HUES48 (cell line): ENCODE data around the gene SLC11A2.

Source experiments
- H3K27ac ChIP-seq: one replicate; pipeline ENCODE4 v1.7.0; 2013; ENCODE audit warnings: low read depth, low read length, inconsistent platforms
- H3K27me3 ChIP-seq: 2 replicates; pipeline ENCODE4 v1.6.1; 2013; ENCODE audit warnings: mild to moderate bottlenecking, low read length; ENCODE audit not compliant: control insufficient read depth, insufficient read depth
- H3K36me3 ChIP-seq: 2 replicates; pipeline ENCODE4 v1.6.1; 2013; ENCODE audit warnings: low read length; ENCODE audit not compliant: control insufficient read depth, insufficient read depth
- H3K4me1 ChIP-seq: 2 replicates; pipeline ENCODE4 v1.6.1; 2013; ENCODE audit warnings: mild to moderate bottlenecking, low read length; ENCODE audit not compliant: control insufficient read depth, insufficient read depth
- H3K4me3 ChIP-seq: 2 replicates; pipeline ENCODE4 v1.5.1; 2013; ENCODE audit warnings: mild to moderate bottlenecking, low read depth, low read length
- H3K9ac ChIP-seq: 2 replicates; pipeline ENCODE4 v1.6.1; 2013; ENCODE audit warnings: mild to moderate bottlenecking, low read depth, low read length, moderate library complexity
- H3K9me3 ChIP-seq: 2 replicates; pipeline ENCODE4 v1.6.1; 2013; ENCODE audit warnings: low read length; ENCODE audit not compliant: control insufficient read depth, insufficient read depth

SLC11A2 gene

DNA sequence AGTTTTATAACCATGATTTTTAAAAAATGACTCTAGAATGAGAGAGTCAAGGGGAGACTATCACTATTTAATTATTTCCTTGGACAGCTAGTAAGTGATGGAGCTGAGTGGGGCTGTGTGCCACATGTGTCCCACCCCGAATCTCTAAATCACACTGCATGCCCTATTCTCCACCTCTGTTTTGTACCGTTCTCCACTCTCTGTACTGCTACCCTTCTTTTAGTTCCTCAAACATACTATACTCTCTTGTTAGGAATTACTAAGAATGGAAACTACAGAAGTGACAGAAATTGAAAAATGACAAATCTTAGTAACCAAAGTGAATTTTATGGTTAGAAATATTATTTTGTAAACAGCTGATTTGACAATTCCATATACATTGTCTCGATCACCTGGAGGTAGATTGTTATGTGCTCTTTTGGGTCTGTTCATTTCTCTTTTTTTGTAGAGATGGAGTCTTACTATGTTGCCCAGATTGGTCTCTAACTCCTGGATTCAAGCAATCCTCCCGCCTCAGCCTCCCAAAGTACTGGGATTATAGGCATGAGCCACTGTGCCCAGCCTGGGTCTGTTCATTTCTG is 35.9 kb downstream of the SLC11A2 start:
- Histone ChIP-seq H3K27me3 (no peaks in the 10 kb centered on the region), H3K36me3 (peaks cover 86% of the 10 kb centered on the region), H3K9me3 (no peaks in the 10 kb centered on the region), H3K9ac (no peak overlapping the region), H3K27ac (no peak overlapping the region), H3K4me1 (no peaks in the 10 kb centered on the region), H3K4me3 (no peak overlapping the region)

DNA sequence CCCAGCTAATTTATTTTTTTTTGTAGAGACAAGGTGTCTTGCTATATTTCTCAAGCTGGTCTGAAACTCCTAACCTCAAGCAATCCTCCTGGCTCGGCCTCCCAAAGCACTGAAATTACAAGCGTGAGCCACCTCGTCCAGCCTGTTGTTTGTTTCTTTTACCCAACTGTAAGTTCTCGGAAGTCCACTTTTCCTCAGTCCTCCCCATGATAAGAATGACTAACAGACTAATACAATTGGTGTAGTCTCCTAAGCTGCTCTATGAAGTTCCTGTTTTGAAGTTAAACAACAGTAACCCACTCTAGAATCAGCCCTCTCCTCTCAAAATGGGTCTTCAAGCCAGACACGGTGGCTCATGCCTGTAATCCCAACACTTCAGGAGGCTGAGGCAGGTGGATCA is 37.3 kb downstream of the SLC11A2 start:
- H3K36me3 ChIP-seq: peaks cover 74% of the 10 kb centered on the region

DNA sequence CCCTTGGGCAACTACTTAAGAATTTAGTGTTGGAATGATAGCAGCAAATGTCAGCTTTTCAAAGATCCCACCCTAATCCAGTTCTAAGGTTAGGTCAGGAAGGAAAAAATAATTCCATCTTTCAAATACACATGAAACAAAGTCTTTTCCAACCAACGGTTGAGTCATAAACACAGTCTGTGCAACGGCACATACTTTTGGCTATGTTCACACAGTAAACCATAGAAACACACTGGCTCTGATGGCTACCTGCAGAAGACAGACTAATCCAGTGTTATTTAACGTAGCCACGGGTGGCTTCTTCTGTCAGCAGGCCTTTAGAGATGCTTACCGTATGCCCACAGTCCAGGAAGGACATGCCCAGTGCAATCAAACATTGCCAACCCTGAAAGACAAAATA is 38.1 kb downstream of the SLC11A2 start:
- Histone ChIP-seq H3K4me1 (no peaks in the 10 kb centered on the region), H3K27me3 (no peaks in the 10 kb centered on the region), H3K9ac (no peak overlapping the region), H3K27ac (no peak overlapping the region), H3K36me3 (peaks cover 68% of the 10 kb centered on the region), H3K9me3 (no peaks in the 10 kb centered on the region), H3K4me3 (no peak overlapping the region)

More for the DNA sequence above, 37.3 kb downstream of the SLC11A2 start:
- Histone ChIP-seq H3K27ac (no peak overlapping the region), H3K27me3 (no peaks in the 10 kb centered on the region), H3K9ac (no peak overlapping the region), H3K4me3 (no peak overlapping the region), H3K9me3 (no peaks in the 10 kb centered on the region), H3K4me1 (no peaks in the 10 kb centered on the region)

DNA sequence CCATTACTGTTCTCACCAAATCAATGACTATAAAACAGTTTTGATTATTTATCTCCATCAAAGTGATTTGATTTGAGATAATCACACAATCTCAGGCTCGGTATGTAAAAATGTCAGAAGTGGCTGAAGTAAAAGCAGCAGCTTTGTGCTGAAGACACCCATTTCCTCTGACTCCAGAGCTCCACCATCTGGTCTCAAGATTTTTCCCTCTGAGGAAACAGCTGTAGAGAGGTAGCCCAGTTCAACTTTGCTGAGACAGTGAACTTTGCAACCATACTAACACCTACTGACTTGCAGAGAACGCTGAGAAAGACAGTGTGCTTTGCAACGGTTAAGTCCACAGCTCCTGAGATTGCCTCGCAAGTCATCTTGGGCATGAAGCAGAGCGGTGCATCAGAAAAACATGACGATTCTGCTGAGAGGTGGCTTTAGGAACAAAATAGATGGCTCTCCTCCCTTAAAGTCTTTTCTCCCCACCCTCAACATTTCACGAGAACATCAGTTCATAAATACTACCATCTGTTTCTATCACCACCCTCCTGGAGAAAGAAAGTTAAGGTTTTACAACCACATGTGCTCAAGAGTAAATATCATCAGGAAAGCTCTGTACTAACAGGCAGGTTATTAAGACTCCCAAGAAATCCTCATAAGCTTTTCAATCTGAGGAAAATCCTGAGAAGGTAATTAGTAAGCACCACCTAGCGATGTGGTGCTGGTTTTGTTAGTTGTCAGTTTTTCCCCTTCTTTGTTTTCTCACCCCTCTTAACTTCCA is 39.0 kb downstream of the SLC11A2 start:
- Histone ChIP-seq H3K27me3 (no peaks in the 10 kb centered on the region), H3K36me3 (peaks cover 61% of the 10 kb centered on the region), H3K27ac (peak overlapping the region; percentile 26), H3K4me1 (no peaks in the 10 kb centered on the region), H3K9me3 (no peaks in the 10 kb centered on the region), H3K4me3 (no peak overlapping the region), H3K9ac (no peak overlapping the region)

DNA sequence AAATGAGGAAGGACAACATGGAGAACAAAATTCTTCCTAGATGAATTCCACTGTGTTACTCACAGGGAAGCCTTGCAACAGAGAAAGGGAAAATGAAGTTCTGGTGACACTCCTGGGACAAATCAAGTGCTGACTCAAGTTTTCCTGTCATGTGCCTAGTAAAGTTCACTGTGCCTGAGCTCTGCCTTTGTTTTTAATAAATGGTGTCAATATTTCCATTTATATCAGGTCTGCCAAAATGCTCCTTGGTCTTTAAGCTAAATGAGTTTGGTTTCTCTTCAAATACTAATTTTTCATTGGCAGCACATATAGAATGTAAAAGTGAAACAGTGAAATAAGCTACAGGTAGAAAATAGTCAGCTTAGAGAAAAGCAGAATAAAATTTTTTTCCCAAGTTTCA is 40.9 kb downstream of the SLC11A2 start:
- H3K27ac ChIP-seq: no peak overlapping the region
- H3K27me3 ChIP-seq: no peaks in the 10 kb centered on the region
- H3K9ac ChIP-seq: no peak overlapping the region
- no peaks in the 10 kb centered on the region for H3K9me3 ChIP-seq
- H3K4me1 ChIP-seq: 0 out of 2 replicates have a peak, but pooled peaks cover 3% of the 10 kb centered on the region
- peaks cover 42% of the 10 kb centered on the region for H3K36me3 ChIP-seq
- no peak overlapping the region for H3K4me3 ChIP-seq

DNA sequence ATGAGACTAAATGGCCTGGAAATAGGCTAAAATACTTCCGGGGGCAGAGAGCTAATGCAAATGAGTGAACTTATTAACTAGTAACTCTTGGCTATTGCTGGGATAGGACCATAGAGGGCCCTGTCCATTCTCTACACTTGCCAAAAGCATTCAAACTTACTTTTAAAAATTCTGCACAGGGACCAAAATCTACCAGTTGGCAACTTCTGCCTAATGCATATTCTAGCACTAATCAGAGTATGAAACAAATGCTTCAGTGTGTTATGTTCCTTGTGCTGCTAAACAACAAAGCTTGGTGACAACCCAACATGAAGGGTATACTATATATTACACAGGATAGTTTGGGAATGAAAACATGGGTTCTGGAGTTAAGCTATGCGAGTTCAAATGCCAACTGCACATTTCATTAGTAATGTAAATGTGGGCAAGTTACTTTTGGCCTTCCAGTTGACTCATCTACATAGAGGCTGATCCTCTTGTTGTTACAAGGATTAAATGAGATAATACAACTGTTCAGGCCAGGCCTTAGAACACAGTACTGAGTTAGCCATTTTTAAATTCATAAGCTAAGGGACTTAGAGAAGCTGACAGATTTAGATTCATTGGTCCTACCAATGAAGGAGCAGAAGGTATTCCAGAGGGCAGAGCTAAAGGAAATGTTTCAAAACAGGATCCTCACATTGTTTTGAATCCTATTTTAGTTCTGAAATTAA is 41.4 kb downstream of the SLC11A2 start:
- Histone ChIP-seq H3K36me3 (peaks cover 37% of the 10 kb centered on the region), H3K9me3 (no peaks in the 10 kb centered on the region), H3K27me3 (no peaks in the 10 kb centered on the region), H3K4me3 (no peak overlapping the region), H3K27ac (no peak overlapping the region), H3K4me1 (0 out of 2 replicates have a peak, but pooled peaks cover 3% of the 10 kb centered on the region), H3K9ac (no peak overlapping the region)

DNA sequence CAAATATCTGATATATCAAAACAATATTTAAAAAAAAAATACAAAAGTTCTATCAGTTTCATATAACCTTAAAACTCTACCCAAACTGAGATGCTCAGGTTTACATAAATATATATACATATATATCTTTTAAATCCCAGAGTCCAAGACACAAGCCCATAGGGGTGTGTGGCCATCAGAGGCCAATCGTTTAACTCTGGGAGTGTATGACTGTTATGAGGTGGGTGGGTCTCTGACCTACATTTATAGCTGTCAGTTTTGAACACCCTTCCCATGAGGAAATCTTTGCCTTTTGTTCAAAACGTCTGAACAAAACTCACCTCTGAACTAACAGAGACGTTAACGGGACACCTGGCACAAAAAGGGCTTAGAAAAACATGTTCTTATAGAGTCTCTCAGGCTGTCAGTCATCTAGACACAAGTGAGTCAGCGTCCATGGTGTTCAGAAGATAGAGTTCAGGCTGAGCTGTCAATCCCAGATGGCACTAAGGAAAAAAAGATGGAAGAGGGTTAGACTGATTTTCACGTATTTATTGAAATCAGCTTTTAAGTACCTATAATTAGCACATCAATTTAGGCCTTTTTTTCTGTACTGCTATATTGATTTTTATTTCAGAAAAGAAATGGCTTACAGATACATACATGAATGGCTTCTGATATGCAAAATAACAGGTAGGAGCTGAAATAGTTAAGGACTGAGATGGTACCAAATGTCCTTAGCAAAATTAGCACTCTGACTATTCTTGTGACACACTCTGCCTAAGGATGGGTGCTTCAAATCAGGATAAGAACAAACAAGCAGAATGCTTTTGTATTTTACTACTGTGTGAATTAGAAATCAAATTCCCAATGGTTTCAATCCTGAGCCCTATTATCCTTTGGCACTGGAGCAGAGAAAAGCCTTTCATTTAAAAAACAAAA is 44.6 kb downstream of the SLC11A2 start:
- no peak overlapping the region for H3K9ac ChIP-seq
- no peaks in the 10 kb centered on the region for H3K9me3 ChIP-seq
- peak overlapping the region; percentile 9 for H3K27ac ChIP-seq
- no peaks in the 10 kb centered on the region for H3K27me3 ChIP-seq
- H3K4me3 ChIP-seq: no peak overlapping the region
- 0 out of 2 replicates have a peak, but pooled peaks cover 3% of the 10 kb centered on the region for H3K4me1 ChIP-seq
- peaks cover 12% of the 10 kb centered on the region for H3K36me3 ChIP-seq

DNA sequence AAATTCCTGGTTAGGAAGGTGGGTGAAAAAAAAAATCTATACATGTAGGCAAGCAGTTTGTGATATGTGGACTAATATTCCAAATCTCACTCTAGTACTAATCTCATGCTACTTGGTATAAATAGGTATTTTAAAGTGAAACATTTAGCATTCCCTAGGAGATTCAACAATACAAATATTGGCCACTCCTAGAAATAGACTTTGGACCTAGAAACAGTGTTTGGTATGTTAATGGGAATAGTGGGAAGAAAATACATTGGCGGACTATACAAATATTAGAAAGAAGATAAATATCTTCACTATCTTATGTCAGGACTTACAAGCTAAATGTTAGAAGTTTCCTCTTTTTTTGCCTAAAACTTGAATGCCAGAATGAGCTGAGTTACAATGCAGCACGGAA is 45.6 kb downstream of the SLC11A2 start:
- Histone ChIP-seq H3K27me3 (no peaks in the 10 kb centered on the region), H3K27ac (no peak overlapping the region), H3K4me1 (0 out of 2 replicates have a peak, but pooled peaks cover 3% of the 10 kb centered on the region), H3K9me3 (no peaks in the 10 kb centered on the region), H3K36me3 (0 out of 2 replicates have a peak, but pooled peaks cover 2% of the 10 kb centered on the region), H3K4me3 (no peak overlapping the region), H3K9ac (no peak overlapping the region)

DNA sequence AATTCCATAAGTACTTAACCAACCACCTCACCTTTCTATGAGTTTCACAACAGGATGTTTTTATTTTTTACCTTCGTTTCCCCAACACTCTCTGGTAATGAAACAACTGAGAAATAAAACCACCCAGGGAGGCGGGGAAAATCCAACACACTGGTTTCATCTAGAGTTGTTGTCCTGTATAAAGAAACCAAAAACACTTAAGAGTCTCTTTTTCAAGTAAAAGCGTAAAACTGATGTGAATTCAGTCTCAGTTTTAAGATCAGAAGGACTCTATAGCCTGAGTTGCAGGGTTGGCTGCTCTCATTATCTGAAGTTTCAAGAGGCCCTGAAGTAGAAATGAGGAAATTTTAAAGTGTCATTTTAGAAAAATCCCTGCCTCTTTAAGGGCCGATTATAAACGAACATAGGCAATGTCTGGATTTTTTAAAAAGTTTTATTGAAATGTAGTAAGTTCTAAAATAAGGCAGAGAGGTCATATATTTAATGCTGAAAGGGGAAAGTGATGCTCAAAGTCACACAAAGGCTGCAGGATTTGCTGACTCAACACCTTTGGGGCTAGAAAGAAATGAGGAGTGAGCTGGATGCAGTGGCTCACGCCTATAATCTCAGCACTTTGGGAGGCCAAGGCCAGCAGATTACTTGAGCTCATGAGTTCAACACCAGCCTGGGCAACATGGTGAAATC is 46.7 kb downstream of the SLC11A2 start:
- Histone ChIP-seq H3K4me1 (0 out of 2 replicates have a peak, but pooled peaks cover 3% of the 10 kb centered on the region), H3K36me3 (no peaks in the 10 kb centered on the region), H3K27me3 (no peaks in the 10 kb centered on the region), H3K27ac (no peak overlapping the region), H3K4me3 (no peak overlapping the region), H3K9me3 (no peaks in the 10 kb centered on the region), H3K9ac (no peak overlapping the region)

DNA sequence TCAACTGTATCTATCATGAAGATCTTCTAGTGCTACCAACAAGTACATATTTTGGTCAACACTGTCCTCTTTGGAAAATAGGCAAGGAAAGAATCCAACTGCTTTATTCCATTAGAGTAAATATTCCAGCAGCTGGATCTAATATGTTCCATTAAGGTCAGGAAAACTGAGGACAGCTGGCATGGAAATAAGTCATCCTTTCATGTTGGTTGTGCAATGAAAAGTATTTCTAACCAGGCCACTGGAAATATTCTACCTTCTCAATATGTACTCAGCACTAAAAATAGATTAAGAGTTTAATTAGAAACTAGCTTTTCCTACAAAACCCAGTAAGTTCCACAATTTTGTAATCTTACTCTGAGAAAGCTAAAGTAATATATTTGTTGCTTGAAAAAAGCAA is 54.2 kb downstream of the SLC11A2 start:
- Histone ChIP-seq H3K4me3 (no peak overlapping the region), H3K9ac (no peak overlapping the region), H3K9me3 (peaks cover 12% of the 10 kb centered on the region), H3K36me3 (peaks cover 7% of the 10 kb centered on the region; the same call in 1 of the 2 replicates), H3K4me1 (no peaks in the 10 kb centered on the region), H3K27ac (no peak overlapping the region), H3K27me3 (no peaks in the 10 kb centered on the region)
